AG09319 (cell line): ENCODE measurements around the gene TMEM45A.
"Not testable (repeated sequence)": the region's sequence is repeated elsewhere in the genome, so short reads cannot be mapped to it uniquely, and the experiment has no call there.

Experiments used
- DNase-seq: peaks from one replicate; pipeline ENCODE4 v3.0.0-alpha.2; 2010; ENCODE audit warnings: low read depth; ENCODE audit errors: extremely low read depth
- CTCF ChIP-seq: IDR thresholded peaks from 2 replicates; pipeline ENCODE4 v1.5.1; 2011; ENCODE audit warnings: low read depth, mild to moderate bottlenecking, inconsistent platforms, low read length, moderate library complexity

The TMEM45A gene

GRCh38 chr3:100468676-100469075 is 23.7 kb upstream of the TMEM45A start:
- TF ChIP-seq CTCF = no peak

GRCh38 chr3:100470951-100471350 is 21.5 kb upstream of the TMEM45A start:
- no peak for DNase-seq
- no peak for TF ChIP-seq CTCF

More at GRCh38 chr3:100468676-100469075, 23.7 kb upstream of the TMEM45A start:
- DNase-seq = no peak

- TF ChIP-seq CTCF = no peak
Observed at GRCh38 chr3:100471444-100471843, 21.0 kb upstream of the TMEM45A start.

GRCh38 chr3:100477851-100478360 is 14.5 kb upstream of the TMEM45A start:
- not testable (repeated sequence) for DNase-seq

More at GRCh38 chr3:100471444-100471843, 21.0 kb upstream of the TMEM45A start:
- DNase-seq = no peak

- not testable (repeated sequence) for DNase-seq
Observed at GRCh38 chr3:100478521-100478920, 13.9 kb upstream of the TMEM45A start.

- no peak for DNase-seq
- TF ChIP-seq CTCF = no peak
Observed at GRCh38 chr3:100480081-100480480, 12.3 kb upstream of the TMEM45A start.

GRCh38 chr3:100482176-100482575 is 10.2 kb upstream of the TMEM45A start:
- no peak for TF ChIP-seq CTCF
- DNase-seq = no peak

GRCh38 chr3:100483529-100483928 is 8.9 kb upstream of the TMEM45A start:
- no peak for DNase-seq
- no peak for TF ChIP-seq CTCF
